Neuronal stem cell (in vitro differentiated cells): ENCODE data around the gene SMTNL2.

Source experiments
- DNase-seq: peaks from one replicate; pipeline ENCODE4 v3.0.0-alpha.2; 2013; ENCODE audit warnings: low spot score
- H2AFZ ChIP-seq: one replicate; pipeline ENCODE4 v1.6.1; 2013; ENCODE audit warnings: mild to moderate bottlenecking, low read length, inconsistent platforms
- H2AK5ac ChIP-seq: 2 replicates; pipeline ENCODE4 v1.6.1; 2013; ENCODE audit warnings: low read depth, mild to moderate bottlenecking, inconsistent platforms, low read length, moderate library complexity, mixed read lengths
- H2BK120ac ChIP-seq: 2 replicates; pipeline ENCODE4 v1.6.1; 2013; ENCODE audit warnings: low read depth, mild to moderate bottlenecking, inconsistent platforms, low read length, moderate library complexity, mixed read lengths
- H2BK12ac ChIP-seq: one replicate; pipeline ENCODE4 v1.6.1; 2013; ENCODE audit warnings: low read length, inconsistent platforms
- H2BK15ac ChIP-seq: 2 replicates; pipeline ENCODE4 v1.6.1; 2013; ENCODE audit warnings: mild to moderate bottlenecking, low read length, inconsistent platforms, mixed read lengths
- H2BK5ac ChIP-seq: one replicate; pipeline ENCODE4 v1.6.1; 2013; ENCODE audit warnings: inconsistent platforms, mild to moderate bottlenecking, low read length, moderate library complexity
- H3K14ac ChIP-seq: one replicate; pipeline ENCODE4 v1.6.1; 2013; ENCODE audit warnings: low read length, inconsistent platforms
- H3K18ac ChIP-seq: 2 replicates; pipeline ENCODE4 v1.6.1; 2013; ENCODE audit warnings: low read length, inconsistent platforms
- H3K23ac ChIP-seq: 2 replicates; pipeline ENCODE4 v1.6.1; 2013; ENCODE audit warnings: low read depth, mild to moderate bottlenecking, mixed read lengths, low read length, inconsistent platforms; ENCODE audit not compliant: poor library complexity
- H3K27ac ChIP-seq: replicated peaks from 3 replicates; pipeline ENCODE4 v1.5.1; 2013; ENCODE audit warnings: low read length, inconsistent platforms
- H3K27me3 ChIP-seq, 3 experiments: 2 replicates each; pipeline ENCODE4 v1.6.1; 2013; ENCODE audit warnings: low read length in 3 of 3, mild to moderate bottlenecking in 2 of 3, inconsistent platforms in 1 of 3, low read depth in 1 of 3, mixed read lengths in 1 of 3, moderate library complexity in 1 of 3; ENCODE audit not compliant: control insufficient read depth in 3 of 3, insufficient read depth in 3 of 3
- H3K36me3 ChIP-seq, 2 donors: replicated peaks in 1 of 2; 2 replicates each; pipeline ENCODE4 v1.6.1; 2013; ENCODE audit warnings: low read length in 2 of 2; ENCODE audit not compliant: control insufficient read depth in 2 of 2, insufficient read depth in 2 of 2
- H3K4ac ChIP-seq: 2 replicates; pipeline ENCODE4 v1.6.1; 2013; ENCODE audit warnings: inconsistent platforms, mild to moderate bottlenecking, low read length, moderate library complexity
- H3K4me1 ChIP-seq, 2 donors: 1 replicate in 1 of 2; 2 replicates in 1 of 2; pipeline ENCODE4 v1.6.1; 2013; ENCODE audit warnings: low read length in 2 of 2, low read depth in 1 of 2; ENCODE audit not compliant: control insufficient read depth in 2 of 2, insufficient read depth in 1 of 2
- H3K4me2 ChIP-seq: one replicate; pipeline ENCODE4 v1.6.1; 2013; ENCODE audit warnings: mild to moderate bottlenecking, low read length, inconsistent platforms; ENCODE audit not compliant: insufficient read depth, poor library complexity, severe bottlenecking
- H3K4me3 ChIP-seq, 2 donors: 2 replicates each; pipeline ENCODE4 v1.5.1; 2013; ENCODE audit warnings: low read length in 2 of 2, mild to moderate bottlenecking in 2 of 2, inconsistent platforms in 1 of 2, moderate library complexity in 1 of 2
- H3K79me1 ChIP-seq: one replicate; pipeline ENCODE4 v1.6.1; 2013; ENCODE audit warnings: low read depth, mild to moderate bottlenecking, inconsistent platforms, low read length, moderate library complexity
- H3K9ac ChIP-seq: one replicate; pipeline ENCODE4 v1.6.1; 2013; ENCODE audit warnings: mild to moderate bottlenecking, low read depth, low read length, inconsistent platforms; ENCODE audit not compliant: poor library complexity
- H3K9me3 ChIP-seq, 2 donors: replicated peaks in 1 of 2; 2 replicates each; pipeline versions ENCODE3 to v1.6.1; 2013; ENCODE audit warnings: low read length in 2 of 2, mild to moderate bottlenecking in 2 of 2, inconsistent platforms in 1 of 2, low read depth in 1 of 2, mixed read lengths in 1 of 2, moderate library complexity in 1 of 2; ENCODE audit not compliant: control insufficient read depth in 2 of 2, insufficient read depth in 1 of 2
- H4K8ac ChIP-seq: one replicate; pipeline ENCODE4 v1.6.1; 2013; ENCODE audit warnings: low read depth, mild to moderate bottlenecking, inconsistent platforms, low read length, moderate library complexity
- H4K91ac ChIP-seq: one replicate; pipeline ENCODE4 v1.6.1; 2013; ENCODE audit warnings: low read length, low read depth, mild to moderate bottlenecking, inconsistent platforms; ENCODE audit not compliant: poor library complexity
- WGBS, 2 donors: extraction: QIAGEN DNeasy Blood & Tissue Kit; methylation state at CpG; one replicate each; pipeline ENCODE4 v1.1.7; 2013; ENCODE audit warnings: missing lambda C conversion rate in 2 of 2, mixed read lengths in 1 of 2; ENCODE audit not compliant: insufficient read length in 2 of 2, insufficient replicate concordance in 1 of 2; ENCODE audit errors: extremely low coverage in 2 of 2; 5-methylcytosine and 5-hydroxymethylcytosine counted together

SMTNL2 gene

DNA sequence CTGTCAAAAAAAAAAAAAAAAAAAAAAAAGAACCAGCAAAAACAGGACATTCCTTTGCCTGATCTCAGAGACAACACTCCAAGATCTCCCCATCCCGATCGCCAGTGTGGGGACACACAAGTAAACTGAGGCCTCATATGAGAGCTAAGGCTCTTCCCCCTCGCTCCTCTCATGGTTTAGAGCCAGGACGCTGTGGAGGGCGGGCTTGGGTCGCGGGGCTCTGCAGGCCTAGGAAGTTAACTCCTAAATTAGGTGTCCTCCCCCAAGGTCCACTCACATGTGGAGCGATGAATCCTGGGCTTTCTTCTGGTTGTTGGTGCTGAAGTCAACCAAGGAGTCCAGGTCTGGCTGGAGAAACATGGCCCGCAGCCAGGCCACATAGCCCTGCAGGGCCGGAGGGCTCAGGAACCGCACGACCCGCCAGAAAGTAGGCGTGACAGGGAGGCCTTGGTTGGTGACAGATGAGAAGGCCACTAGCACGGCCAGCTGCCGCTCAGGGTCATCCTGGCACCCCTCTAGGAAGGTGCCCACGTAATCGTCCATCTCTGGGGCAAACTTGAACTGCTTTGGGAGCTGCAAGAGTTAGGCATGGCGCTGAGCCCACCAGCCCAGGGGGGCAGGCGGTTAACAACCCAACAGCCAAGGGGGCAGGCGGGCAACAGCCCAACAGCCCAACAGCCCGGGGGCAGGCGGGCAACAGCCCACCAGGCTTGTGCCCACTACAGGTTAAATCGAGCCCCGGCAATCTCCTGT is 34.4 kb upstream of the SMTNL2 start:
- H3K9me3 ChIP-seq = no peaks in the 10 kb centered on the region
- no peak overlapping the region for H2AFZ ChIP-seq
- no peak overlapping the region for H2BK120ac ChIP-seq
- no CpG with 5 or more reads among the region's 25 CpGs for WGBS, 2 donors
- H3K4me3 ChIP-seq = no peak overlapping the region
- H3K18ac ChIP-seq = no peak overlapping the region
- H3K4me2 ChIP-seq = no peak overlapping the region
- no peak overlapping the region for H2BK5ac ChIP-seq
- H4K91ac ChIP-seq = no peak overlapping the region
- H2BK12ac ChIP-seq = no peak overlapping the region
- H3K4me1 ChIP-seq = peaks cover 6 to 9% of the 10 kb centered on the region in 2 donors
- no peaks in the 10 kb centered on the region for H3K27me3 ChIP-seq
- peaks cover 49 to 80% of the 10 kb centered on the region in 2 donors for H3K36me3 ChIP-seq
- no peak overlapping the region for H3K14ac ChIP-seq
- H4K8ac ChIP-seq = no peak overlapping the region
- no peak overlapping the region for H3K9ac ChIP-seq
- H3K23ac ChIP-seq = no peak overlapping the region
- DNase-seq = no peak
- H2AK5ac ChIP-seq = no peak overlapping the region
- H2BK15ac ChIP-seq = no peak overlapping the region
- no peak overlapping the region for H3K27ac ChIP-seq
- H3K4ac ChIP-seq = no peak overlapping the region
- H3K79me1 ChIP-seq = peaks cover 10% of the 10 kb centered on the region

GRCh38 chr17:4550534-4551039 is 33.7 kb upstream of the SMTNL2 start:
- H2BK120ac ChIP-seq = no peak overlapping the region
- H3K36me3 ChIP-seq = peaks cover 47 to 80% of the 10 kb centered on the region in 2 donors
- no peak overlapping the region for H3K4ac ChIP-seq
- H3K27me3 ChIP-seq = no peaks in the 10 kb centered on the region
- no peak overlapping the region for H2AK5ac ChIP-seq
- no peaks in the 10 kb centered on the region for H3K9me3 ChIP-seq
- no peak overlapping the region for H3K4me2 ChIP-seq
- no peak overlapping the region for H3K14ac ChIP-seq
- H3K9ac ChIP-seq = no peak overlapping the region
- peaks cover 11% of the 10 kb centered on the region for H3K79me1 ChIP-seq
- H3K18ac ChIP-seq = no peak overlapping the region
- no peak overlapping the region for H4K91ac ChIP-seq
- DNase-seq = no peak
- no CpG with 5 or more reads among the region's 16 CpGs for WGBS, 2 donors
- H3K4me1 ChIP-seq = peaks cover 6 to 9% of the 10 kb centered on the region in 2 donors
- no peak overlapping the region for H3K27ac ChIP-seq
- no peak overlapping the region for H4K8ac ChIP-seq
- H2BK5ac ChIP-seq = no peak overlapping the region
- H3K23ac ChIP-seq = no peak overlapping the region
- no peak overlapping the region for H2BK12ac ChIP-seq
- no peak overlapping the region for H3K4me3 ChIP-seq
- no peak overlapping the region for H2BK15ac ChIP-seq
- no peak overlapping the region for H2AFZ ChIP-seq

GRCh38 chr17:4551141-4551540 is 33.2 kb upstream of the SMTNL2 start:
- DNase-seq = no peak
- Histone ChIP-seq H2BK120ac (no peak overlapping the region), H3K14ac (no peak overlapping the region)

GRCh38 chr17:4551796-4552525 is 32.4 kb upstream of the SMTNL2 start:
- H2BK5ac ChIP-seq = peak overlapping the region; percentile 29
- H2BK15ac ChIP-seq = no peak overlapping the region
- no peak overlapping the region for H3K4me2 ChIP-seq
- H2AFZ ChIP-seq = no peak overlapping the region
- no peak overlapping the region for H4K91ac ChIP-seq
- H2BK12ac ChIP-seq = no peak overlapping the region
- WGBS, 2 donors = no CpG with 5 or more reads among the region's 27 CpGs
- no peak overlapping the region for H3K9ac ChIP-seq
- H2AK5ac ChIP-seq = no peak overlapping the region
- H3K18ac ChIP-seq = no peak overlapping the region
- no peak overlapping the region for H3K4me3 ChIP-seq
- peaks cover 11% of the 10 kb centered on the region for H3K79me1 ChIP-seq
- H3K23ac ChIP-seq = peak overlapping the region; percentile 73
- peaks cover 42 to 69% of the 10 kb centered on the region in 2 donors for H3K36me3 ChIP-seq
- no peak overlapping the region for H4K8ac ChIP-seq
- H3K27ac ChIP-seq = no peak overlapping the region
- no peak overlapping the region for H3K14ac ChIP-seq
- H3K9me3 ChIP-seq = no peaks in the 10 kb centered on the region
- H3K27me3 ChIP-seq = no peaks in the 10 kb centered on the region
- H3K4ac ChIP-seq = no peak overlapping the region
- H3K4me1 ChIP-seq = peaks cover 13 to 17% of the 10 kb centered on the region in 2 donors
- no peak overlapping the region for H2BK120ac ChIP-seq
- DNase-seq = no peak

More at GRCh38 chr17:4551141-4551540, 33.2 kb upstream of the SMTNL2 start:
- Histone ChIP-seq H2BK12ac (no peak overlapping the region), H3K4ac (no peak overlapping the region), H3K27me3 (no peaks in the 10 kb centered on the region), H3K36me3 (peaks cover 47 to 77% of the 10 kb centered on the region in 2 donors), H4K91ac (no peak overlapping the region), H2BK15ac (no peak overlapping the region), H3K4me3 (no peak overlapping the region), H2AFZ (no peak overlapping the region), H2AK5ac (no peak overlapping the region), H3K79me1 (peaks cover 11% of the 10 kb centered on the region), H3K18ac (no peak overlapping the region), H3K23ac (no peak overlapping the region), H3K4me2 (no peak overlapping the region), H3K9me3 (no peaks in the 10 kb centered on the region), H3K9ac (no peak overlapping the region), H2BK5ac (no peak overlapping the region), H3K27ac (no peak overlapping the region), H3K4me1 (peaks cover 11 to 13% of the 10 kb centered on the region in 2 donors), H4K8ac (no peak overlapping the region)
- WGBS, 2 donors = no CpG with 5 or more reads among the region's 8 CpGs
